ENCODE data around the gene RPS21. TPM values are rescaled to one million over a fixed set of nuclear protein-coding genes. Genes with fewer than 3 reads are reported as not detected.
A peak's percentile ranks its signal among the peaks of the same experiment; 100 is the strongest.

The RPS21 gene
- total and polyA plus RNA-seq, 9 of the 15 experiments (the other 6 are each of a cell fraction or from before 2014, with no cell fraction given), result 1,380 to 5,647 (median 3,091) TPM

GRCh38 chr20:62387219-62387913, 463 bp downstream of the RPS21 start (continued):
- peak in 1 of 2 experiments; percentile 39; a peak in 2 of 4 replicates for TF ChIP-seq HDAC1 (IDR thresholded peaks at IDR 0.05)
- TF ChIP-seq ZNF57 (CRISPR knock-in tag; IDR thresholded peaks at IDR 0.05), result 0 out of 2 replicates have a peak, but pooled peaks have one; percentile 22
- TF ChIP-seq THRB (CRISPR knock-in tag; conservative IDR thresholded peaks at IDR 0.05), result peak; percentile 89
- TF ChIP-seq ETV1 (tag; conservative IDR thresholded peaks at IDR 0.05; ENCODE audit: low read depth), result no peak
- 0 out of 2 replicates have a peak, but pooled peaks have one; percentile 22 for TF ChIP-seq ZNF12 (CRISPR knock-in tag; IDR thresholded peaks at IDR 0.05)
- TF ChIP-seq ARID1B (IDR thresholded peaks at IDR 0.05), result 0 out of 2 replicates have a peak, but pooled peaks have one; percentile 6
- peak; percentile 59 for TF ChIP-seq RBBP5 (IDR thresholded peaks at IDR 0.05; ENCODE audit: borderline replicate concordance, insufficient read depth, low read length, poor library complexity, severe bottlenecking)
- TF ChIP-seq GABPA (tag; conservative IDR thresholded peaks at IDR 0.05; ENCODE audit: low read depth), result peak; percentile 92
- TF ChIP-seq FOXP4 (CRISPR knock-in tag; IDR thresholded peaks at IDR 0.05; ENCODE audit: borderline replicate concordance), result no peak
- TF ChIP-seq NR2C2 (CRISPR knock-in tag; IDR thresholded peaks at IDR 0.05), result no peak
- TF ChIP-seq NR2C2 (tag; IDR thresholded peaks at IDR 0.05), result peak; percentile 97
- TF ChIP-seq HMG20B (CRISPR knock-in tag; IDR thresholded peaks at IDR 0.05), result 0 out of 2 replicates have a peak, but pooled peaks have one; percentile 51
- TF ChIP-seq ELF4 (CRISPR knock-in tag; IDR thresholded peaks at IDR 0.05), result 0 out of 2 replicates have a peak, but pooled peaks have one; percentile 58
- no peak for TF ChIP-seq COPS2 (conservative IDR thresholded peaks at IDR 0.05)
- TF ChIP-seq FUS (optimal IDR thresholded peaks at IDR 0.05; ENCODE audit: low read depth, low read length), result no peak
- TF ChIP-seq HCFC1 (IDR thresholded peaks at IDR 0.05; ENCODE audit: low read depth, low read length), result no peak
- TF ChIP-seq ARID4B (CRISPR knock-in tag; IDR thresholded peaks at IDR 0.05), result 0 out of 2 replicates have a peak, but pooled peaks have one; percentile 41
- TF ChIP-seq RBFOX2 (IDR thresholded peaks at IDR 0.05; ENCODE audit: low read depth, low read length), result peak; percentile 82
- TF ChIP-seq POLR2G (IDR thresholded peaks at IDR 0.05; ENCODE audit: low read depth, low read length), result peak; percentile 72
